ENCODE data around the gene PSMB9.

Gene PSMB9

DNA sequence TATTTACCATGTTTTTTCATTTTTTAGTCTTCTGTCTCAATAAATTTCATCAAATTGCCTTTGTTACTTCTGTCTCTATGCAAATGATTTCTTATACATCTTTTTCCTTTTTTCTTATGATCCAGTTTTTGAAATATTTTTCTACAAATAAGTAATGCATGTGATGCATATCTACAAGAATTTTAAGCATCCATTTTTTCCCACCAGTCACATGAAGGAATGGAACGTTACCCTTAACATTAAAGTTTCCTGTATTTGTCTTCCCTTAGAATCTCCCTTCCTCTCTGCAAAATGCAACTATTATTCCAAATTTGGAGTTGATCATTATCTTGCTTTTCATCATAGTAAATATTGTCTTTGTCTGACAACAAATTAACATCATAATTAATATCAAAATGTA is 35.5 kb downstream of the PSMB9 start:
- Histone ChIP-seq H3K4me1 (ENCODE audit: low read depth, poor library complexity, severe bottlenecking) (no peaks in the 10 kb centered on the region), H3K4me2 (no peak overlapping the region), H3K79me2 (ENCODE audit: insufficient read depth, low read depth) (no peaks in the 10 kb centered on the region), H3K36me3 (ENCODE audit: insufficient read depth) (no peaks in the 10 kb centered on the region), H4K20me1 (ENCODE audit: insufficient read depth) (no peaks in the 10 kb centered on the region), H3K27me3 (ENCODE audit: insufficient read depth, low read depth) (no peaks in the 10 kb centered on the region), H3K4me3 (IDR thresholded peaks at IDR 0.05; ENCODE audit: insufficient read depth, low read depth, low read length) (no peak overlapping the region), H3K9ac (no peak overlapping the region), H2AFZ (ENCODE audit: low read depth) (no peak overlapping the region), H3K27ac (no peak overlapping the region)
- TF ChIP-seq, protein P1, sequence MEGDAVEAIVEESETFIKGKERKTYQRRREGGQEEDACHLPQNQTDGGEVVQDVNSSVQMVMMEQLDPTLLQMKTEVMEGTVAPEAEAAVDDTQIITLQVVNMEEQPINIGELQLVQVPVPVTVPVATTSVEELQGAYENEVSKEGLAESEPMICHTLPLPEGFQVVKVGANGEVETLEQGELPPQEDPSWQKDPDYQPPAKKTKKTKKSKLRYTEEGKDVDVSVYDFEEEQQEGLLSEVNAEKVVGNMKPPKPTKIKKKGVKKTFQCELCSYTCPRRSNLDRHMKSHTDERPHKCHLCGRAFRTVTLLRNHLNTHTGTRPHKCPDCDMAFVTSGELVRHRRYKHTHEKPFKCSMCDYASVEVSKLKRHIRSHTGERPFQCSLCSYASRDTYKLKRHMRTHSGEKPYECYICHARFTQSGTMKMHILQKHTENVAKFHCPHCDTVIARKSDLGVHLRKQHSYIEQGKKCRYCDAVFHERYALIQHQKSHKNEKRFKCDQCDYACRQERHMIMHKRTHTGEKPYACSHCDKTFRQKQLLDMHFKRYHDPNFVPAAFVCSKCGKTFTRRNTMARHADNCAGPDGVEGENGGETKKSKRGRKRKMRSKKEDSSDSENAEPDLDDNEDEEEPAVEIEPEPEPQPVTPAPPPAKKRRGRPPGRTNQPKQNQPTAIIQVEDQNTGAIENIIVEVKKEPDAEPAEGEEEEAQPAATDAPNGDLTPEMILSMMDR (conservative IDR thresholded peaks at IDR 0.05; ENCODE audit: low read depth, low read length), result no peak

GRCh38 chr6:32890831-32891230 is 36.8 kb downstream of the PSMB9 start:
- Histone ChIP-seq H3K9ac (no peak overlapping the region), H4K20me1 (ENCODE audit: insufficient read depth) (no peaks in the 10 kb centered on the region), H3K4me2 (no peak overlapping the region), H3K4me3 (IDR thresholded peaks at IDR 0.05; ENCODE audit: insufficient read depth, low read depth, low read length) (no peak overlapping the region), H3K4me1 (ENCODE audit: low read depth, poor library complexity, severe bottlenecking) (no peaks in the 10 kb centered on the region), H3K79me2 (ENCODE audit: insufficient read depth, low read depth) (no peaks in the 10 kb centered on the region), H3K27ac (no peak overlapping the region), H3K36me3 (ENCODE audit: insufficient read depth) (no peaks in the 10 kb centered on the region), H2AFZ (ENCODE audit: low read depth) (no peak overlapping the region), H3K27me3 (ENCODE audit: insufficient read depth, low read depth) (no peaks in the 10 kb centered on the region)
- TF ChIP-seq, protein P1 (conservative IDR thresholded peaks at IDR 0.05; ENCODE audit: low read depth, low read length), result no peak

- H4K20me1 ChIP-seq (ENCODE audit: insufficient read depth), result no peaks in the 10 kb centered on the region
- peak overlapping the region; percentile 87 for H3K4me2 ChIP-seq
- TF ChIP-seq, protein P1 (conservative IDR thresholded peaks at IDR 0.05; ENCODE audit: low read depth, low read length), result no peak
- peak overlapping the region; percentile 27; the same call in 1 of the 2 replicates for H3K27ac ChIP-seq
- H3K4me1 ChIP-seq (ENCODE audit: low read depth, poor library complexity, severe bottlenecking), result no peaks in the 10 kb centered on the region
- H3K9ac ChIP-seq, result peak overlapping the region; percentile 51; the same call in 1 of the 2 replicates
- H3K79me2 ChIP-seq (ENCODE audit: insufficient read depth, low read depth), result no peaks in the 10 kb centered on the region; the same call in 1 of the 2 replicates
- H3K27me3 ChIP-seq (ENCODE audit: insufficient read depth, low read depth), result no peaks in the 10 kb centered on the region
- peak overlapping the region; percentile 85 for H2AFZ ChIP-seq (ENCODE audit: low read depth)
- no peaks in the 10 kb centered on the region for H3K36me3 ChIP-seq (ENCODE audit: insufficient read depth)
- H3K4me3 ChIP-seq (IDR thresholded peaks at IDR 0.05; ENCODE audit: insufficient read depth, low read depth, low read length), result no peak overlapping the region
Observed at GRCh38 chr6:32894085-32895005, 40.4 kb downstream of the PSMB9 start.

DNA sequence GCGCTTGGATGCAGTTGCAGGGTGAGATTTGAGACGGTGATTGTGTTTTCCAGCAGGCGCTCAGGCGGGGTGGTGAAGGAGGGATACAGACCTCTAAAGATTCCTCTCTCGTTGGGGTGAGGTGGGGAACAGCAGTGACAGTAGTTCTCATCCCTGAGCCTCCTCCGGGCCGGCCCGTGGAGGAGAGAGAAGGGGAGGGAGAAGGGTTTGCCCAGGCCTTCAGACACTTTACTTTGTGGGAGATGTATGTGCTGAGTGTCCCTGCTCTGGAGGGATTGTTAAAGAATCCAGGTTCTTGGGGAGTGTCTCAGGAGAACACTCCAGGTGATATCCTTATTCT is 41.0 kb downstream of the PSMB9 start:
- Histone ChIP-seq H3K4me2 (peak overlapping the region; percentile 87), H3K9ac (peak overlapping the region; percentile 51; the same call in 1 of the 2 replicates), H3K27ac (no peak overlapping the region), H3K4me3 (IDR thresholded peaks at IDR 0.05; ENCODE audit: insufficient read depth, low read depth, low read length) (no peak overlapping the region), H4K20me1 (ENCODE audit: insufficient read depth) (no peaks in the 10 kb centered on the region), H3K79me2 (ENCODE audit: insufficient read depth, low read depth) (no peaks in the 10 kb centered on the region; the same call in 1 of the 2 replicates), H3K36me3 (ENCODE audit: insufficient read depth) (no peaks in the 10 kb centered on the region), H3K27me3 (ENCODE audit: insufficient read depth, low read depth) (no peaks in the 10 kb centered on the region), H2AFZ (ENCODE audit: low read depth) (peak overlapping the region; percentile 85), H3K4me1 (ENCODE audit: low read depth, poor library complexity, severe bottlenecking) (no peaks in the 10 kb centered on the region)
- TF ChIP-seq, protein P1 (conservative IDR thresholded peaks at IDR 0.05; ENCODE audit: low read depth, low read length), result no peak

All from KMS-11 (cell line).